Activated B cell treated with CpG ODN at 0.5 μM for 24 hours (primary cell): ENCODE results near the gene ANKRD17. TPM values are rescaled to one million over a fixed set of nuclear protein-coding genes. Genes with fewer than 3 reads are reported as not detected.

Experiments used
- ATAC-seq: fragments of 200-7000 bp; cut with Tn5 transposase; one replicate; pipeline ENCODE4 v1.10.0; 2021; ENCODE audit warnings: low read depth, mild to moderate bottlenecking, moderate library complexity
- CTCF ChIA-PET: fragments of 350-600 bp; sonication (Branson Sonifier 250); formaldehyde crosslinking; loops from one replicate; lab custom pipeline; 2021; ENCODE audit warnings: antibody characterized with exemption; lab: Charles Lee
- POLR2A ChIA-PET: fragments of 350-600 bp; sonication (Branson Sonifier 250); formaldehyde crosslinking; loops from one replicate; lab custom pipeline; 2021; ENCODE audit warnings: antibody characterized with exemption; lab: Charles Lee
- DNase-seq: peaks from one replicate; pipeline ENCODE4 v3.0.0; 2022
- H3K27ac Mint-ChIP-seq: one replicate; pipeline ENCODE4 v1.8.0; 2020; ENCODE audit warnings: mixed read lengths
- H3K27me3 Mint-ChIP-seq: one replicate; pipeline ENCODE4 v1.8.0; 2021; ENCODE audit warnings: mixed read lengths
- H3K36me3 Mint-ChIP-seq: one replicate; pipeline ENCODE4 v1.8.0; 2021; ENCODE audit warnings: low read depth, mixed read lengths
- H3K4me1 Mint-ChIP-seq: one replicate; pipeline ENCODE4 v1.8.0; 2021; ENCODE audit warnings: mixed read lengths
- H3K4me3 Mint-ChIP-seq: one replicate; pipeline ENCODE4 v1.8.0; 2020; ENCODE audit warnings: mild to moderate bottlenecking, mixed read lengths
- H3K9me3 Mint-ChIP-seq: one replicate; pipeline ENCODE4 v1.8.0; 2020; ENCODE audit warnings: mixed read lengths
- intact Hi-C: fragments of 100-400 bp; cut with micrococcal nuclease; formaldehyde crosslinking; loops from one replicate; pipeline ENCODE4 v1.15.1; 2024
- total RNA-seq: library from RNA; stranded (reverse); gene quantifications from 2 replicates; pipeline ENCODE4 v1.2.3, GENCODE V29; 2022
- TF ChIP-seq, protein P1 (sequence below): fragments of 200-600 bp; IDR thresholded peaks from one replicate; pipeline ENCODE4 v1.8.0; 2022; ENCODE audit warnings: antibody characterized with exemption, mild to moderate bottlenecking

Gene ANKRD17
- total RNA-seq, 1 donor from 2014 or later: 61.4 TPM

DNA sequence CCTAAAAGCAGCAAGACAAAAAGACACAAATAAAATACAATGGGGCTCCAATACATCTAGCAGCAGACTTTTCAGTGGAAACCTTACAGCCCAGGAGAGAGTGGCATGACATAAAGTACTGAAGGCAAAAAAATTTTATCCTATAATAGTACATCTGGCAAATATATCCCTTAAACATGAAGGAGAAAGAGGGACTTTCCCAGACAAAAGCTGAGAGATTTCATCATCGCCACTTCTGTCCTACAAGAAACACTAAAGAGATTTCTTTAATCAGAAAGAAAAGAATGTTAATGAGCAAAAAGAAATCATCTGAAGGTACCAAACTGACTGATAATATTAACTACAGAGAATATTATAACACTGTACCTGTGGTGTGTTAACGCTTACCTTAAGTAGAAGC lies 86.4 kb downstream of the ANKRD17 start:
- peaks cover 15% of the 10 kb centered on the region for H3K9me3 Mint-ChIP-seq
- H3K36me3 Mint-ChIP-seq: peaks cover 91% of the 10 kb centered on the region
- POLR2A ChIA-PET: interaction anchor here (0.6 kb wide), 1 partner anchor 86 kb away, joined by 3 read pairs; the partner anchor contains the start of gene ANKRD17
- H3K27ac Mint-ChIP-seq: no peak overlapping the region
- TF ChIP-seq, protein P1, sequence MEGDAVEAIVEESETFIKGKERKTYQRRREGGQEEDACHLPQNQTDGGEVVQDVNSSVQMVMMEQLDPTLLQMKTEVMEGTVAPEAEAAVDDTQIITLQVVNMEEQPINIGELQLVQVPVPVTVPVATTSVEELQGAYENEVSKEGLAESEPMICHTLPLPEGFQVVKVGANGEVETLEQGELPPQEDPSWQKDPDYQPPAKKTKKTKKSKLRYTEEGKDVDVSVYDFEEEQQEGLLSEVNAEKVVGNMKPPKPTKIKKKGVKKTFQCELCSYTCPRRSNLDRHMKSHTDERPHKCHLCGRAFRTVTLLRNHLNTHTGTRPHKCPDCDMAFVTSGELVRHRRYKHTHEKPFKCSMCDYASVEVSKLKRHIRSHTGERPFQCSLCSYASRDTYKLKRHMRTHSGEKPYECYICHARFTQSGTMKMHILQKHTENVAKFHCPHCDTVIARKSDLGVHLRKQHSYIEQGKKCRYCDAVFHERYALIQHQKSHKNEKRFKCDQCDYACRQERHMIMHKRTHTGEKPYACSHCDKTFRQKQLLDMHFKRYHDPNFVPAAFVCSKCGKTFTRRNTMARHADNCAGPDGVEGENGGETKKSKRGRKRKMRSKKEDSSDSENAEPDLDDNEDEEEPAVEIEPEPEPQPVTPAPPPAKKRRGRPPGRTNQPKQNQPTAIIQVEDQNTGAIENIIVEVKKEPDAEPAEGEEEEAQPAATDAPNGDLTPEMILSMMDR: no peak
- H3K27me3 Mint-ChIP-seq: no peaks in the 10 kb centered on the region
- peaks cover 13% of the 10 kb centered on the region for H3K4me1 Mint-ChIP-seq
- no peak overlapping the region for H3K4me3 Mint-ChIP-seq
- no peak for ATAC-seq
- intact Hi-C loops: no loop called here
- DNase-seq: no peak
- CTCF ChIA-PET: no interaction called here

GRCh38 chr4:73170518-73171198 lies 87.9 kb downstream of the ANKRD17 start:
- DNase-seq: no peak
- TF ChIP-seq, protein P1: no peak
- no peak for ATAC-seq
- Mint-ChIP-seq H3K27ac (no peak overlapping the region), H3K4me1 (peaks cover 12% of the 10 kb centered on the region), H3K9me3 (peaks cover 21% of the 10 kb centered on the region), H3K4me3 (no peak overlapping the region), H3K27me3 (no peaks in the 10 kb centered on the region), H3K36me3 (peaks cover 89% of the 10 kb centered on the region)
- POLR2A ChIA-PET: no interaction called here
- intact Hi-C loops: no loop called here
- CTCF ChIA-PET: no interaction called here

DNA sequence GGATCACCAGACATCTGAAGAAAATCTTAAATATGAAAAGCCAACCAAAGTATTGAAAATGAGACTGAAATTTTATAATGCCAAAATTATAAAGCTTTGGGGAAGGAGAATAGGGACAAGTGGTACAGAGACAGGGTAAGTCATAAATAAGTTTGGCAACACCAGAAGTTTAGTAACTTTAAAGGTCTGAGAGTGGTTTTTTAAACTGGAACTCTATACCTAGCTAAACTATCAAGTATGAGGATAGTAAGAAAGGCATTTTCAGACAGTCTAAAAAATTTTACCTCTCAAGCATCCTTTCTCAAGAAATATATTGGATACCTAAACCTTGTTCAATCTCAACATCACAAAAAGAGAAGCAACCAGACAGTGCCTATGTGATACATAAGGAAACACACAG lies 92.4 kb downstream of the ANKRD17 start:
- H3K27me3 Mint-ChIP-seq: no peaks in the 10 kb centered on the region
- no peak overlapping the region for H3K27ac Mint-ChIP-seq
- ChIA-PET POLR2A (no interaction called here), CTCF (interaction anchor here (0.8 kb wide), 1 partner anchor 91 kb away, joined by 3 read pairs; no protein-coding TSS in a partner anchor)
- H3K9me3 Mint-ChIP-seq: peaks cover 7% of the 10 kb centered on the region
- DNase-seq: no peak
- TF ChIP-seq, protein P1: no peak
- H3K4me1 Mint-ChIP-seq: peaks cover 2% of the 10 kb centered on the region
- no peak overlapping the region for H3K4me3 Mint-ChIP-seq
- intact Hi-C loops: no loop called here
- no peak for ATAC-seq
- peaks cover 81% of the 10 kb centered on the region for H3K36me3 Mint-ChIP-seq

- Mint-ChIP-seq H3K27me3 (no peaks in the 10 kb centered on the region), H3K36me3 (peaks cover 76% of the 10 kb centered on the region), H3K4me1 (no peaks in the 10 kb centered on the region), H3K4me3 (no peak overlapping the region), H3K27ac (no peak overlapping the region), H3K9me3 (peaks cover 5% of the 10 kb centered on the region)
- no peak for ATAC-seq
- ChIA-PET CTCF (no interaction called here), POLR2A (no interaction called here)
- TF ChIP-seq, protein P1: no peak
- intact Hi-C loops: loop anchor here (5.0 kb wide), 1 partner anchor 36 kb away; no protein-coding TSS in a partner anchor
- no peak for DNase-seq
These were observed 96.9 kb downstream of the ANKRD17 start for GRCh38 chr4:73161527-73162185.

DNA sequence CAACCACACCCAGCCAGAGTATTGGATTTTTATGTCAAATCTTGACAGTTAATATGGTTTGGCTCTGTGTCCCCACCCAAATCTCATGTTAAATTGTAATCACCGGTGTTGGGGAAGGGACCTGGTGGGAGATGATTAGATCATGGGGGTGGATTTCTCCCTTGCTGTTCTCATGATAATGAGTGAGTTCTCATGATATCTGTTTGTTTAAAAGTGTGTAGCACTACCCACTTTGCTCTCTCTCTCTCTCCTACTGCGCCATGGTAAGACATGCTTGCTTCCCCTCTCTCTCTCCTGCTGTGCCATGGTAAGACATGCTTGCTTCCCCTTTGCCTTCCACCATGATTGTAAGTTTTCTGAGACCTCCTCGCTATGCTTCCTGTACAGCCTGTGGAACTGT lies 102.2 kb downstream of the ANKRD17 start:
- Mint-ChIP-seq H3K27ac (no peak overlapping the region), H3K4me1 (no peaks in the 10 kb centered on the region), H3K36me3 (peaks cover 62% of the 10 kb centered on the region), H3K27me3 (no peaks in the 10 kb centered on the region), H3K9me3 (no peaks in the 10 kb centered on the region), H3K4me3 (no peak overlapping the region)
- DNase-seq (no peak), ATAC-seq (no peak)
- TF ChIP-seq, protein P1: no peak
- ChIA-PET CTCF (no interaction called here), POLR2A (no interaction called here)
- intact Hi-C loops: no loop called here
